Small intestine (tissue), 7 donors: Measurements from ENCODE around the gene RTN4RL1. TPM values are rescaled to one million over a fixed set of nuclear protein-coding genes. Genes with fewer than 3 reads are reported as not detected.
A peak's percentile ranks its signal among the peaks of the same experiment; 100 is the strongest.

Source experiments
- DNase-seq, 2 donors: peaks; one replicate each; pipeline versions ENCODE4 v3.0.0 to v3.0.0-alpha.2; 2013
- FAIRE-seq: peaks from 2 replicates; lab custom pipeline; 2012; peaks lifted over from hg19 to GRCh38; lab: Jason Lieb, UNC
- H3K27ac ChIP-seq, 3 donors: one replicate each; pipeline ENCODE4 v1.5.1; 2013; ENCODE audit warnings: low read length in 2 of 3, mild to moderate bottlenecking in 2 of 3, control low read depth in 1 of 3, inconsistent platforms in 1 of 3, low read depth in 1 of 3, moderate library complexity in 1 of 3
- H3K27me3 ChIP-seq, 3 donors: one replicate each; pipeline ENCODE4 v1.6.1; 2013; ENCODE audit warnings: low read length in 3 of 3, inconsistent platforms in 1 of 3; ENCODE audit not compliant: control insufficient read depth in 3 of 3, insufficient read depth in 3 of 3
- H3K36me3 ChIP-seq, 3 donors: one replicate each; pipeline ENCODE4 v1.6.1; 2013; ENCODE audit warnings: low read length in 3 of 3, inconsistent platforms in 1 of 3, low read depth in 1 of 3, mild to moderate bottlenecking in 1 of 3, moderate library complexity in 1 of 3; ENCODE audit not compliant: control insufficient read depth in 3 of 3, insufficient read depth in 2 of 3
- H3K4me1 ChIP-seq, 3 donors: one replicate each; pipeline ENCODE4 v1.6.1; 2013; ENCODE audit warnings: low read length in 2 of 3, inconsistent platforms in 1 of 3, low read depth in 1 of 3, mild to moderate bottlenecking in 1 of 3, moderate library complexity in 1 of 3; ENCODE audit not compliant: control insufficient read depth in 3 of 3, insufficient read depth in 2 of 3
- H3K4me3 ChIP-seq, 3 donors: one replicate each; pipeline ENCODE4 v1.5.1; 2013; ENCODE audit warnings: low read length in 3 of 3, control low read depth in 1 of 3, inconsistent platforms in 1 of 3, low read depth in 1 of 3, mild to moderate bottlenecking in 1 of 3, moderate library complexity in 1 of 3
- H3K9me3 ChIP-seq, 2 donors: one replicate each; pipeline ENCODE4 v1.6.1; 2013; ENCODE audit warnings: low read depth in 1 of 2, low read length in 1 of 2; ENCODE audit not compliant: control insufficient read depth in 2 of 2, insufficient read depth in 1 of 2
- WGBS, 3 donors: extraction: QIAGEN DNeasy Blood & Tissue Kit; methylation state at CpG; one replicate each; pipeline ENCODE4 v1.1.7; 2013; 5-methylcytosine and 5-hydroxymethylcytosine counted together
- polyA plus RNA-seq, 4 donors: library from polyadenylated mRNA; stranded (reverse) in 3 of 4; unstranded in 1 of 4; fragments of 200-250 nt in 3 of 4; fragments of 120-200 nt in 1 of 4; gene quantifications; one replicate each; pipeline versions ENCODE4 v1.2.1 to v1.2.3, GENCODE V29; 2013
- donor health status: healthy with polysubstance abuse.
- donor health status: control.
- donor health status: control.
- donor health status: Bipolar disorder and iron deficiency.
- donor health status: healthy.

RTN4RL1 gene
- polyA plus RNA-seq, 4 donors, result 0.25 to 1.0 TPM; not detected in 2

GRCh38 chr17:2003525-2003924 is 21.6 kb downstream of the RTN4RL1 start:
- peaks cover 0 to 65% (median 0%) of the 10 kb centered on the region in 3 donors for H3K36me3 ChIP-seq
- no peak for FAIRE-seq
- H3K4me3 ChIP-seq, result no peak overlapping the region
- peaks cover 0 to 21% (median 0%) of the 10 kb centered on the region in 3 donors for H3K4me1 ChIP-seq
- no peak for DNase-seq
- no peaks in the 10 kb centered on the region for H3K9me3 ChIP-seq
- no peak overlapping the region for H3K27ac ChIP-seq
- H3K27me3 ChIP-seq, result peaks cover 0 to 2% (median 0%) of the 10 kb centered on the region in 3 donors
- 93 to 94% (median 93%) methylated on average over 13 of the region's 13 CpGs for WGBS, 3 donors

DNA sequence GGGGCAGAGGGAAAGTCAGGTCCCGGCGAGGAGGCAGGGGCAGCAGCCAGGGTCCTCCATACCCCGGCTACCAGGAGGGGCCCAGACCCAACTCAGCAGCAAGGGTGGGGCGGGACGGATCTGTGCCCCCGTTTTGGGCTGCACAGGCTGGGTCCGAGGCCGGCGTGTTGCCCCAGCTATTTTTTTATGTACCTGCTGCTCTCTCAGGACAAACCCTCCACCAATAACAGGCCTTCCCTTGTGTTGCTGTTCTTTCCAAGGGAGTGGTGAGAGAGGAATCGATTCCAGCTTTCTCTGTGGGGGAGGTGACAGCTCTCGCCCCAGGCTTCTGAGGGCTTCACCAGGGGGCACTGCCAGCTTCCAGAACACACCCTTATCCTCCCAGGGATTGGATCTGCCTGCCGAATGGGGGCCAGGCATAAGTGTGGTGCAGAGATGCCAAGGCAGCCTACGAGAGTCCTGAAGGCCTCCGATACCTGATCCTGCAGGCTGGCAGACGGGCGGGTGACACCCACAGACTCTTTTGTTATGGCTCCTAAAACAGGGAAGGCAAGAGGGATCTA is 22.3 kb downstream of the RTN4RL1 start:
- Histone ChIP-seq H3K36me3 (peaks cover 0 to 65% (median 0%) of the 10 kb centered on the region in 3 donors), H3K4me3 (no peak overlapping the region), H3K4me1 (peaks cover 0 to 21% (median 0%) of the 10 kb centered on the region in 3 donors), H3K9me3 (no peaks in the 10 kb centered on the region), H3K27ac (no peak overlapping the region), H3K27me3 (peaks cover 0 to 2% (median 0%) of the 10 kb centered on the region in 3 donors)
- FAIRE-seq (no peak), DNase-seq (no peak)
- WGBS, 3 donors, result 82 to 89% (median 82%) methylated on average over 16 of the region's 16 CpGs

DNA sequence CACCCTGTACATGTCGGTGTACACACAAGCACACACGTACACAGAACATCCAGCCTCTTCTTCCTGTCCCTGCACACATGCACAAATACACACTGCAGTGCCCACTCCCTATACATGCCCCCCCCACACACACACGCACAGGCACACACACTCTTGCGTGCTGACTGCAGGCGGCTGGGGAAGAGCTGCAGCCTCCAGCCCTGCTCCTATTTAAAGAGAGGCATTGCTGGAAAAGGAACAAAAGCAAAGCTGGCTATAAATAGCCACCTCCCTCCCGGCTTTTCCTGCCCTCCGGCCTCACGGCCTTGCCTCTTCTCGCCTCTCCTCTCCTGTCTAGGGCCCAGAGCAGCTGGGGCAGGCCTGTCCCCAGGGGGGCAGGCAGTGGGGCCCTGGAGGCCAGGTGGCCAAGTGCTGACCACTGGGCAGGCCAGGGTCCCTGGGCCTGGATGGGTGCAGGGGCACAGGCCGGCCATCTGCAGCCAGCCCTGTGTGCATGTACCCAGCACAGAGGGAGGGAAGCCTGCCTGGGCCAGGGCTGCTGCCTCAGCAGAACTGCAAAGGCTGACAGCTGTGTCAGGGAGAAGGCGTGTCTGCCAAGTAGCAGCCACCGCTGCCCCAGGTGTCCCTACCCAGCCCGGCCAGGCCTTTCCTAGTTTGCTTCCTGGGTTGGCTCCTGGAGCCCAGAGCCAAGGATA is 25.4 kb downstream of the RTN4RL1 start:
- 33 to 47% (median 37%) methylated on average over 13 of the region's 13 CpGs for WGBS, 3 donors
- Histone ChIP-seq H3K4me1 (peaks cover 0 to 37% (median 0%) of the 10 kb centered on the region in 3 donors), H3K4me3 (no peak overlapping the region), H3K36me3 (peaks cover 0 to 42% (median 0%) of the 10 kb centered on the region in 3 donors), H3K9me3 (no peaks in the 10 kb centered on the region), H3K27ac (peak overlapping the region; percentile 12 to 57 (median 49)), H3K27me3 (peaks cover 0 to 2% (median 0%) of the 10 kb centered on the region in 3 donors)
- DNase-seq (peak; percentile 82 to 86), FAIRE-seq (no peak)

- peak overlapping the region; percentile 14 to 65 (median 56) for H3K4me3 ChIP-seq
- no peaks in the 10 kb centered on the region for H3K9me3 ChIP-seq
- H3K27ac ChIP-seq, result peak overlapping the region; percentile 8 to 79 (median 59)
- H3K4me1 ChIP-seq, result peaks cover 0 to 32% (median 0%) of the 10 kb centered on the region in 3 donors
- peaks cover 0 to 29% (median 0%) of the 10 kb centered on the region in 3 donors for H3K36me3 ChIP-seq
- peak; percentile 90 to 96 for DNase-seq
- WGBS, 3 donors, result 3 to 4% (median 4%) methylated on average over 63 to 92 of the region's 92 CpGs
- no peak for FAIRE-seq
- H3K27me3 ChIP-seq, result peaks cover 0 to 2% (median 0%) of the 10 kb centered on the region in 3 donors
These were observed 27.0 kb downstream of the RTN4RL1 start for GRCh38 chr17:1997927-1998742.

DNA sequence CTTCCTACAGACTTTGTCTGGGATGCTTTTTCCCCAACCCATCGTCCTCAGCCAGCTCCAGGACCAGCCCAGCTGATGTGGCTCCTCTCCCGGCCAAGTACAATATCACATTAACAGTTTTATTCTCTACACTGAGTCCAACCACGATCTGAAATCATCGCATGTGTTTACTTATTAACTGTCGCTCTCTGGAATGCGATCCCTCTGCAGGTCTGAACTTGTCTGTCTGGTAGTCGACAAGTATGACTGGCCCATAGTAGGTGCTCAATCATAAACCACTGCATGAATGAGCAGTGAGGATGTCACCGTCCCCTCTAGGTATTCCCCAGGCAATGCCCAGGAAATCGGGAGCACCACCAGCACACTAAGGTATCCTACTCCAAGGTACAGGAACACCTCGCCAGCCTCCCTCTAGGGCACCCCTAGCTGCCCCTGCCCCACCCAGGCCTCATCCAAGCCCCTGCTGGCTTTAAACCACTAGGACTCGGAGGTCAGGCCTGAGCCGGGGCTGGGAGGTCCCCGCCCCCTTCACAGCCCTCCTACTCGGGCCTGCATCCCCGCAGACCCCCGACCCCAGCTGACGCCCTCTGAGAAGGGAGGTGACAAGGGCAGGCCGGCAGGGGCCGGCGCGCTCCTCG is 27.7 kb downstream of the RTN4RL1 start:
- Histone ChIP-seq H3K36me3 (peaks cover 0 to 22% (median 0%) of the 10 kb centered on the region in 3 donors), H3K9me3 (no peaks in the 10 kb centered on the region), H3K27me3 (peaks cover 0 to 2% (median 0%) of the 10 kb centered on the region in 3 donors), H3K4me1 (peaks cover 0 to 32% (median 0%) of the 10 kb centered on the region in 3 donors), H3K27ac (peak overlapping the region in 2 of 3 donors; percentile 39 to 79), H3K4me3 (peak overlapping the region in 2 of 3 donors; percentile 56 to 65)
- peak; percentile 80 to 81 for DNase-seq
- FAIRE-seq, result no peak
- 18 to 42% (median 22%) methylated on average over 19 to 22 of the region's 22 CpGs for WGBS, 3 donors

- DNase-seq, result no peak
- peaks cover 0 to 32% (median 0%) of the 10 kb centered on the region in 3 donors for H3K4me1 ChIP-seq
- peak overlapping the region in 1 of 3 donors; percentile 56 for H3K4me3 ChIP-seq
- peaks cover 0 to 2% (median 0%) of the 10 kb centered on the region in 3 donors for H3K27me3 ChIP-seq
- no peak for FAIRE-seq
- H3K9me3 ChIP-seq, result no peaks in the 10 kb centered on the region
- peak overlapping the region in 1 of 3 donors; percentile 79 for H3K27ac ChIP-seq
- 79 to 87% (median 83%) methylated on average over 9 of the region's 9 CpGs for WGBS, 3 donors
- peaks cover 0 to 21% (median 0%) of the 10 kb centered on the region in 3 donors for H3K36me3 ChIP-seq
These were observed 28.3 kb downstream of the RTN4RL1 start for GRCh38 chr17:1996800-1997288.

DNA sequence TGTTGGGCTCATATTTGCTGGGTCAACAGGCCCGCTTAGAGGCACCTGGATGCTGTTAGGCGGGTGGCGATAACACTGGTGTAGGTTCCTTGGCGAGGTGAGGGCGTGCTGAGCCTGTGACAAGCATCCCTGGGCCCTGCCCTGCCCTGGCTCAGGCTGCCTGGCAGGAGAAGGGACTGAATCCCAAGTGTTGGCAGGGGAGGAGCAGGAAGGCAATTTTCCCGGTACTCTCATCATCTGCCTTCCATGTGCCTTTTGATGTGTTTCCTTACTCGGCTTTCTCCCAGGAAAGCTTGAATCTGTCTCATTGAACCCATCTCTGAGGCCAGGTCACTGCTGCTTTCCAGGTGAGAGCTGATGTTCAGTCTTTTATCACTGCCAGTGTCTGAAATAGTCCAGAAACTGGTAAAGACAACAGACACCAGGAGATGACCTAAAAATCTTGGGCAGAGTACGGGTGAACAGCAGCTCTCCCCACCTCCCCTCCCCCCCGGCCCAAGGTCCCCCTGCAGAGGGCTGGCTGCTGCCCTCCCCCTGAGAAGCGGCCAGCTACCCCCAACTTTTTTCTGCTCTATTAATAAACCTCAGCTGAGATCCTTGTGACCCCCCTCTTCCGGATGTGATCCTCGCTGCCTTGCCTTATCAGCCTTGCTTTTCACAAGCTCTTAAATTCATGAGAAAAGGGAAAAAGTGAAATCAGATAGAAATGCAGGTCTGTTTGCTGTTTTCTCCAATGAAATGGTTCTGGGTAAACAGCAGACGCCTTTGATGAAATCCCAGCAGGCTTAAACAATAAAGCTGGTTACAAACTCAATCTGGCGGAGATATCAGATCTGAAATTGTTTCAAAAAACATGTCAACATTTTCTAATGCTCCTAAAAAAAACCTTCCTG is 29.0 kb downstream of the RTN4RL1 start:
- DNase-seq, result peak in 1 of 2 donors; percentile 72
- Histone ChIP-seq H3K9me3 (no peaks in the 10 kb centered on the region), H3K27ac (peak overlapping the region; percentile 3 to 79 (median 28)), H3K27me3 (peaks cover 0 to 2% (median 0%) of the 10 kb centered on the region in 3 donors), H3K4me3 (peak overlapping the region in 2 of 3 donors; percentile 13 to 56), H3K36me3 (peaks cover 0 to 16% (median 0%) of the 10 kb centered on the region in 3 donors), H3K4me1 (peaks cover 0 to 32% (median 0%) of the 10 kb centered on the region in 3 donors)
- no peak for FAIRE-seq
- WGBS, 3 donors, result 43 to 69% (median 58%) methylated on average over 14 of the region's 14 CpGs
